Type B pancreatic cell (in vitro differentiated cells): ENCODE data around the gene DOCK10. TPM values are rescaled to one million over a fixed set of nuclear protein-coding genes. Genes with fewer than 3 reads are reported as not detected.

ENCODE experiments used
- DNase-seq: peaks from one replicate; pipeline ENCODE4 v3.0.0; 2021; ENCODE audit warnings: mixed read lengths; ENCODE audit not compliant: unreplicated experiment; ENCODE audit errors: extremely low spot score
- H3K27ac Mint-ChIP-seq: 2 replicates; pipeline ENCODE4 v1.8.0; 2021; ENCODE audit warnings: mild to moderate bottlenecking, mixed read lengths
- H3K27me3 Mint-ChIP-seq: 2 replicates; pipeline ENCODE4 v1.8.0; 2021; ENCODE audit warnings: mixed read lengths
- H3K36me3 Mint-ChIP-seq: 2 replicates; pipeline ENCODE4 v1.8.0; 2021; ENCODE audit warnings: mixed read lengths
- H3K4me1 Mint-ChIP-seq: one replicate; pipeline ENCODE4 v1.8.0; 2021; ENCODE audit warnings: mixed read lengths; ENCODE audit not compliant: unreplicated experiment
- H3K4me3 Mint-ChIP-seq: 2 replicates; pipeline ENCODE4 v1.8.0; 2021; ENCODE audit warnings: mild to moderate bottlenecking, mixed read lengths
- H3K9me3 Mint-ChIP-seq: 2 replicates; pipeline ENCODE4 v1.8.0; 2021; ENCODE audit warnings: mixed read lengths
- CTCF ChIP-seq: fragments of 200-600 bp; sonication (generic); conservative IDR thresholded peaks from 2 replicates; pipeline ENCODE4 v1.5.0; 2021; ENCODE audit warnings: antibody characterized with exemption, mild to moderate bottlenecking
- total RNA-seq: library from RNA; stranded (reverse); gene quantifications from 2 replicates; pipeline ENCODE4 v1.2.1, GENCODE V29; 2021; ENCODE audit warnings: low replicate concordance

Gene DOCK10
- total RNA-seq, 1 donor from 2014 or later = 3.5 TPM

DNA sequence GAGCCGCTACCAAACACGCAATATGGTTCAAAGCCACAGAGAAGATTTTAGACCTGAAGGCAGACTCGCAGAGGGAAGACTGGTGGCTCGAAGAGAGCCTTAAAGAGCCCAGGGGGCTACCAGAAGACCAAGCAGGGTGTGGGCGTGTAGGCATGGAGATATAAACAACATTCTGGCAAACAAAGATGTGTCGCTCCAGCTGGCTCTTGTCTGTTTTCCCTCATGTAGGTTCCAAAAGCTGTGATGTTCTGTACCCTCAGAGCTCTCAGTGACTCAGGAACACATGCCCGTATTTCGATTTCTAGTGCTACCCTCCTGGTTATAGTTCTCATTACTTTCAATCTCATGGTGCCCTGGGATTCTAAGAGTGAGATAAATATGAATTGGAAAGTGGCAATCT lies 44.5 kb downstream of the DOCK10 start:
- H3K9me3 Mint-ChIP-seq = no peaks in the 10 kb centered on the region
- H3K27ac Mint-ChIP-seq = no peak overlapping the region
- H3K4me1 Mint-ChIP-seq = no peaks in the 10 kb centered on the region
- no peak overlapping the region for H3K4me3 Mint-ChIP-seq
- DNase-seq = no peak
- H3K36me3 Mint-ChIP-seq = no peaks in the 10 kb centered on the region
- no peak for TF ChIP-seq CTCF
- peaks cover 26% of the 10 kb centered on the region for H3K27me3 Mint-ChIP-seq

DNA sequence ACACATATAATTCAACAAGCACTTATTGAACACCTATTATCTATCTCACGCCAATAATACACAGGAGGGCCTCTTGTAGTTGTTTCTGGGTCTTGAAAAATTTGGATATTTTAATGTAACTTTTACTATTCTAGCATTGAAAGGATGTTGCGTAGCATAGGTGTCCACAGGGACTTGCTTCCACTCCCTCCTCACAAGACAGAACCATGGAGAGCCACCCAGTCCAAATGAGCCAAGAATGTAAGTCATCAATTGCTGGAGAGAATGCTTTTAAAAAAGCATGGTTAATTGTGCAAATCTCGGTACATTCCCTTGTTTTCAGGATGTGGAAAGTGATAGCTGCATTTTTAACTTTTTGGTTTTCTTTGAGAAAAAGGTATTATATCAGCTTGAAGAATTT lies 46.8 kb downstream of the DOCK10 start:
- Mint-ChIP-seq H3K36me3 (no peaks in the 10 kb centered on the region), H3K4me1 (no peaks in the 10 kb centered on the region), H3K27me3 (peaks cover 32% of the 10 kb centered on the region), H3K4me3 (no peak overlapping the region), H3K9me3 (no peaks in the 10 kb centered on the region), H3K27ac (no peak overlapping the region)
- DNase-seq = no peak
- TF ChIP-seq CTCF = no peak

GRCh38 chr2:224994242-224994823 lies 47.9 kb downstream of the DOCK10 start:
- Mint-ChIP-seq H3K9me3 (no peaks in the 10 kb centered on the region), H3K36me3 (no peaks in the 10 kb centered on the region), H3K4me3 (no peak overlapping the region), H3K27ac (no peak overlapping the region), H3K4me1 (no peaks in the 10 kb centered on the region), H3K27me3 (peaks cover 27% of the 10 kb centered on the region)
- no peak for TF ChIP-seq CTCF
- DNase-seq = no peak

DNA sequence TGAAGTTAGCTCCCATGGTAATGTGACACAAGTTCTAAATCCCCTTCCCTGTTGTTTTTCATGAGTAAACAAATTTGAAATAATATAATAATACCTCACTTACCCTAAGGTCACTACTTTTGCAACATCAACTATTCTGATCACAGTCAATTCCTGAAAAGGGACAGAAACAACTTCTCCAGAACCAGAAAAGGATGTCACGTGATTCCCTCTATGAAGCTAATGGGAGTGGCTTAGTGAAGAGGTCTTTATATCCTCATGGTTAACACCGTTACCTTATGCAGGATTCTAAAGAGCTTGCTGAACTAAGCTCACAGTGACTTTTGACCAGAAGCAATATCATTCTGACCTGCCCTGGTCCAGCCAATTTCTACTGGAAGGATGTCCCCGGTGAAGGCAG lies 51.6 kb downstream of the DOCK10 start:
- Mint-ChIP-seq H3K36me3 (no peaks in the 10 kb centered on the region), H3K27ac (no peak overlapping the region), H3K4me1 (no peaks in the 10 kb centered on the region), H3K4me3 (no peak overlapping the region), H3K9me3 (no peaks in the 10 kb centered on the region), H3K27me3 (peaks cover 27% of the 10 kb centered on the region)
- no peak for TF ChIP-seq CTCF
- no peak for DNase-seq

DNA sequence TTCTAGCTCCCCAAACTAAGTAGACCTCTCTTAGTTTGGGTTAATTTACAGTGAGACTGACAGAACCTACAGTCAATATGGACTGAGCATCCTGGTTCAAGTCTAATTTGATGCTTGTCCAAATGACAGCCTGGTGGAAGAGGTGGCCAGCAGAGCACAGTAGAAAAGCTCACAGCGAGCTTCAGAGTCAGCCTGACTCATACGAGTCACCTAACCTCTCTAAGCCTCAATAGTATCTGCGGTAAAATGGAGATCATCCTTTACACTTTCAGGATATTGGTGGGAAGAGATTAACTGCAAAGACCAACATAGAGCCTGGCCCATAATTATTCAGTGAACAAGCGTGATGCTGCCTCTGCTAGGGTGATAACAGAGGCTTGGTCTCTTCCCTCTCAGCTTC lies 54.5 kb downstream of the DOCK10 start:
- Mint-ChIP-seq H3K9me3 (no peaks in the 10 kb centered on the region), H3K36me3 (no peaks in the 10 kb centered on the region), H3K4me3 (no peak overlapping the region), H3K4me1 (peaks cover 14% of the 10 kb centered on the region), H3K27ac (no peak overlapping the region), H3K27me3 (peaks cover 27% of the 10 kb centered on the region)
- no peak for DNase-seq
- TF ChIP-seq CTCF = no peak

- H3K9me3 Mint-ChIP-seq = no peaks in the 10 kb centered on the region
- TF ChIP-seq CTCF = no peak
- H3K36me3 Mint-ChIP-seq = no peaks in the 10 kb centered on the region
- DNase-seq = no peak
- H3K27me3 Mint-ChIP-seq = peaks cover 18% of the 10 kb centered on the region
- H3K4me3 Mint-ChIP-seq = no peak overlapping the region
- no peak overlapping the region for H3K27ac Mint-ChIP-seq
- H3K4me1 Mint-ChIP-seq = peaks cover 18% of the 10 kb centered on the region
These were observed 55.8 kb downstream of the DOCK10 start for GRCh38 chr2:224986477-224986876.
